DMS153 (cell line): Measurements from ENCODE around the gene PFDN2.
A peak's percentile ranks its signal among the peaks of the same experiment; 100 is the strongest.
"Not testable (repeated sequence)": the region's sequence is repeated elsewhere in the genome, so short reads cannot be mapped to it uniquely, and the experiment has no call there.

ENCODE experiments used
- DNase-seq: peaks from one replicate; lab custom pipeline; 2025; lab: John Stamatoyannopoulos, UW

PFDN2 gene

GRCh38 chr1:161138431-161138830, 20.6 kb upstream of the PFDN2 start:
- DNase-seq: no peak

GRCh38 chr1:161137881-161138280, 20.0 kb upstream of the PFDN2 start:
- no peak for DNase-seq

GRCh38 chr1:161133220-161133740, 15.4 kb upstream of the PFDN2 start:
- DNase-seq: no peak

DNA sequence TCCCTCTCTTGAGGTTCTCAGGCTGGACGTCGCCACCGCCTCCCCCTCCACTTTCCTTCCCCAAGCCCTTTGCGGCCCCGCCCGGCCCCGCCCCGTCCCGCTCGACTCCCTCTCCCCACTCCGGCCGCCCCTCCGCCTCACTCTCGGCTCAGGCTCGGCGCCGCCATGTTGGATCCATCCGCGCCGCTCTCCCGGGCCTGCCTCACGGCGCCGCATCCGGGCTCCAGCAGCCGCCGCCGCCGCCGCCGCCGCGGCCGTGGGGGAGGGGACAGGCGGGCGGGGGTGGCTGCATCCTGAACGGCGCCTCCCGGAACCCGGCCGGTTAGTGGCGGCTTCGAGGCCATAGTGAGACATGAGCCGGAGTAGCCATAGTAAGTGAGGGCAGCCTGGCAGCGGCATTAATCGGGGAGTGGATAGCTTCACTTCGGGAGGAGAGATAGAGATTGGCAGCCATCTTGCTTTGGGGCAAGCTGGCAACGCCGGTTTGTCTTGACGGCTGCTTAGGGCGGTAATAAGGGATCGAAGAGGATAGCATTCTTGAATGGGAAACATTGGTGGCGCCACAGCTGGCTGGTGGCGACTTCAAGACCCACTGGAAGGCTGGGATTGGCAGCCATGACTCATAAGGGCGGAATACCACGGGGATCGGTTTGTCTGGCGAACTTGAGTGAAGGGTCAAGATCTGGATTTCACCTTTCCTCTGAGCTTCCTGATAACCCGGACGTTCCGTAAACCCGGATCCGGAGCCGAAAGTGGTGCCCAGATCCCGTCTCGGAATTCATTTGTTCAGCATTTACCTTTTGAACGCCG, 14.8 kb upstream of the PFDN2 start, which contains the start of gene DEDD:
Gene DEDD (minus strand): TSS at position 258 of the 810 bp plus-strand sequence. CDS start 8,205 bp downstream, outside the sequence.
- peak; percentile 97 for DNase-seq

GRCh38 chr1:161131523-161132409, 13.9 kb upstream of the PFDN2 start:
- no peak for DNase-seq

DNA sequence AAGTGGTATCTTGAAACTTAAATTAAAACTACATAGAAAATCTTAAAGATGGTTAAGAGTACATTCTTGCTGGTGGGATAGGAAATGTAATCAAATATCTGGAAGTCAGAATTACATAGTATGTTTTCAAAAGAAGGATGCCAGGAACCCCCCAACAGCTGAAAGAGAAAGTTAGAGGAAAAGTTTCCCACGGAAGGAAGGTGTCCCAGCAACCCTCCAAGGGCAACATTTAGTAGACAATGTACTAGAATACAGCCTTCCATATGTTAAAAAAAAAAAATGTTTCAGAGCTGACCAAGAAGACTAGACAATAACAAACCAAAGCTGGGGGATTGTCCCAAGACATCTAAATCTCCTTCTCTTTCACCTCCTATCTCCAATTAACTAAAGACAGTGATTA, 12.4 kb upstream of the PFDN2 start:
- no peak for DNase-seq

DNA sequence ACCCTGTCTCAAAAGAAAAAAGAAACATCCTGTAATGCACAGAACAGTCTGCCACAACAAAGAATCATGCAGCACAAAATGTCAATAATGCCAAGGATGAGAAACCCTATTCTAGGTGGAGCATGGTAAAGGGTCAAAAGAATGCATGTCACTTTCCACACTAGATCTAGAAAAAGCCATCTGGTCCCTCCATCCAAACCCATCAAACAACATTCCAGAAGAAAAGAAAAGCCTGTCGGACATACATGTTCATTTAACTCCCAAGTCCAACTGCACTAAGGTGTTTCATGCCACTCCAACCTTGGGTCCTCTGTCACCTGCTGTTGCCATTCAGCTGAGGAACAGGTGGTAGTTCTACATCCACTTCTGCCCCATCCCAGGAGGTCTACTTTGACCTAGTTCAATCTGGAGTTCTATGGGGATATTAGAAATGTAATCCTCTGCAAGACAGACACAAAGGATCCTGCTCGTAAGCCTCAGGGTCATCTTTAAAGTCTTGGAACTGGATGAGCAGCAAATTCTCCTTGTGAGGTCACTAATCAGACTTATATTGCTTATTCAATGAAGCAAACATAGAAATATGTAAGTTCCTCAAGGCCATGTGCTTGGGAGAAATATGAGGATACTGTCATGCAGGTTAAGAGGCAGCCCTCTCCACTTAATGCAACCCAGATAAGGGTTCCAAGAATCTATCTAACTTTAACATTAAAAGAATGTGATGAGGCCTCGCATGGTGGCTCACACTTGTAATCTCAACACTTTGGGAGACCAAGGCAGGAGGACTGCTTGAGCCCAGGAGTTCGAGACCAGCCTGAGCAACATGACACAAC, 11.0 kb upstream of the PFDN2 start:
- DNase-seq: no peak

DNA sequence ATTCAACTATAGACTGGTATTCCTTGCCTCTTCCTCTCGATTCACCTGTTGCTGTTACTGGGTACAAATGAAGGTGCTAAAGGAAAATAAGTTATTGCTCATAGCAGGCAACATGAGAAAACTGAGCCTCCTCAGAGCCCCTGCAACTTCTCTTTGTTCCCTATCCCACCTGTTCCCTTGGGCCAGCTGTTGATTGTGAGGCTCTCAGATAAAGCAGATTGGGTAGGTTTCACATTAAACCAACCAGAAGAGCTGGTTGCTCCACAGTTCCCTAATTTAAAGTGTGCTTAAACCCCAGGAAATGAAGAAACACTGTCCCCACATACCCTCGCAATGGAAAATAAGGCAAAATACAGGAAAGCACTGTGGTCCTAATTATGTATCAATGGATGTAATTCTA, 9.8 kb upstream of the PFDN2 start:
- DNase-seq: no peak

DNA sequence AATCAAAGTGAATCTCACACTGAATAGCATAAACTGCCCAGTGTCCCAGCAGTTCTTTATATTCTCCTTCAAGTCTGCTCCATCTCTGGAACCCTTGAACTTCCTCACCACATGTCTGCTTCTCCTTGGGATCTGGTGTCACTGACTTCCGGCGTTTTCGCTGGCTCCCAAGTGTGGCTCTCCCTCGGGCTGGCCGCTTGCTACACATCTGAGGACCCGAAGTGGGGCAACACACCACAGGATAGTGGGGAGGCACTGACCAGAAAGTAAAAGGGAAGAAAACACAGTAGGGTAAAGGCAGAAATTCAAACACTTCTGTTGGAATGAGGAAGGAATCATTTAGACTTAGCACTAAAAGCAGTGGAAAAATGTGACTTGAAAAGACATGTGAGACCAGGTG, 5.1 kb upstream of the PFDN2 start:
- DNase-seq: no peak

- DNase-seq: no peak
These were observed 4.0 kb upstream of the PFDN2 start for GRCh38 chr1:161121834-161122233.

DNA sequence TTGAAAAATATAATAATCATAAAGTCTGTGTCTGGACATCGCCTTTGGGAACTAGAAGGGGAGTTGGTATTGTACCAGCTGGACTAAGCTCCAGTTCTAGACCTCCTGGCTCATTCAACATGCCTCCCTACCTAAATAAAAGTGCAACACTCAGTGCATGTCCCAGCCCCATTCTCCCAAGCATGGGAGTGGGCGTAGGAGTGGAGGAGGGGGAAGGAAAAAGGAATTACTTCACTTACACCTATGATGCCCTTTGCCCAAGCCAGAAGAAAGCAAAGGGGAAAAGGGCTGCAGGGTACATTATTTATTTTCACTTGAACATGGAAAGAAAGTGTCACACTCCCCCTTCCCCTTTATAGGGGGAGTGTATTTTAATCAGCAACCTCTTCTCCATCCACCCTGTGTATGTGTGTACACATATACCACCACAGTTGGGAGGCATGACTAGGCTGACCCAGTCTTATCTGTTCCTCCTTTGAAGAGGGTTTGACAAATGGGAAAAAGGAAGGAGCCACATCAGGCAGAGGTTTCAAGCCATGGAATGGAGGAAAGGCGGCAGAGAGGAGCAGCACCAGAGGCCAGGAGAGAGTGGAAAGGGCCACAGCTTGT, 3.3 kb upstream of the PFDN2 start:
- no peak for DNase-seq

- DNase-seq: no peak
These were observed 1.5 kb upstream of the PFDN2 start for GRCh38 chr1:161119092-161119903.

GRCh38 chr1:161115961-161116360, 1.9 kb downstream of the PFDN2 start:
- not testable (repeated sequence) for DNase-seq

GRCh38 chr1:161115132-161115711, 2.6 kb downstream of the PFDN2 start:
- no peak for DNase-seq

DNA sequence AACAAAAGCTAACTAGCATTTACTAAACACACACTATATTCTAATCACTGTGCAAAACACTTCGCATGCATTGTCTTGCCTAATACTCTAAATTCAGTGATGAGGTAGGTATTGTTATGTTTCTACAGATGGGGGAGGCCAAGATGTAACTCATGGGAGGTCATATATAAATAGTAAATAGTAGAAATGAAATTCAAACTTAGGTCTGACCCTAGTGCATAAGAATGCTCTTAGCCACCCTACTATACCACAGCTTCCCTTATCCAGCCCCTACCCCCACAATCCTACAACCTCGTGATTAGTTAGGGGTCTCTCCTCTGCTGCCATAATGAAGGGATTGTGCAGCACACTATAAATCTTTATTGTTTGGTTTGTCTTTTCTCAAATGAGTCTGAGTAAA, 3.3 kb downstream of the PFDN2 start:
- no peak for DNase-seq

- DNase-seq: no peak
These were observed 3.9 kb downstream of the PFDN2 start for GRCh38 chr1:161113915-161114314.

DNA sequence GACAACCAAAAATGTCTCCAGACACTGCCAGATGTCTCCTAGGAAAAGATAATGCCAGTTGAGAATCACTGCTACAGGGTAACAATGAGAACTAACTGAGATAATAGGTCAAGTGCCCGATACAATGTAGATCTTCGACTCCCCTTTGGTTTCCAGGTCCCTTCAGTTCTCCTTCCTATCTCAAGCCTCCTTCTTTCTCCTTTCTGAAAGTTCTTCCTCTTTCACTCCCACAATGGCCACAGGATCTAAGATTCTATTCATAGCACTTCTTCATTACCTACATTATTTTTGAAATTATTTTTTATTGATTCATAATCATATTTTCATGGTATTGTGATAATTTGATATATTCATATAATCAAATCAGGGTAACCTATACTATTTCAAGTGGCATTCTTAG, 6.3 kb downstream of the PFDN2 start:
- DNase-seq: no peak

- no peak for DNase-seq
These were observed 6.7 kb downstream of the PFDN2 start for GRCh38 chr1:161111117-161111516.

DNA sequence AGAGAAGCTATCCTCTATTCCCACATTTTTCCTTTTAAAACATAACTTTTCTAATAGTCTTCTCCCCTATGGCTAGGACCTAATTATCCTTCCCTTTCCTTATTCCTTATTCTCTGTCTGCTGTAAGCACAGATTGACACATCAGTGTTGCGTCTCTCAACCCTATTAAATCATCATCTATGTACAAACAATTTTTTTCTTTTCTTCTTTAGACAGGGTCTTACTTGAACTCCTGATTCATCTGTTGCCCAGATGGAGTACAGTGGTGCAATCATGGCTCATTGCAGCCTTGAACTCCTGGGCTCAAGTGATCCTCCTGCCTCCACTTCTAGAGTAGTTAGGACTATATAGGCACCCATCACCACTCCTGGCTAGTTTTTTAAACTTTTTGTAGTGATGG, 11.4 kb downstream of the PFDN2 start:
- no peak for DNase-seq

GRCh38 chr1:161100556-161100955, 17.3 kb downstream of the PFDN2 start:
- no peak for DNase-seq
